Cardiac muscle cell (in vitro differentiated cells and primary cell): ENCODE measurements around the gene CLEC1B. TPM values are rescaled to one million over a fixed set of nuclear protein-coding genes. Genes with fewer than 3 reads are reported as not detected.
"Not testable (repeated sequence)": the region's sequence is repeated elsewhere in the genome, so short reads cannot be mapped to it uniquely, and the experiment has no call there.

ENCODE experiments used
- DNase-seq, 2 donors: peaks; one replicate each; pipeline versions ENCODE4 v3.0.0 to v3.0.0-alpha.2; 2010 to 2017; ENCODE audit warnings: low read depth in 1 of 2, low spot score in 1 of 2
- H3K27ac ChIP-seq: fragments of 200-600 bp; sonication (generic); 2 replicates; pipeline ENCODE4 v1.5.1; 2016
- H3K27me3 ChIP-seq: fragments of 200-600 bp; sonication (generic); 2 replicates; pipeline ENCODE4 v1.6.0; 2016; ENCODE audit warnings: control low read depth
- H3K36me3 ChIP-seq: fragments of 200-600 bp; sonication (generic); 2 replicates; pipeline ENCODE4 v1.5.1; 2016; ENCODE audit warnings: control low read depth
- H3K4me1 ChIP-seq: fragments of 200-600 bp; sonication (generic); 2 replicates; pipeline ENCODE4 v1.8.1; 2017; ENCODE audit warnings: low read depth, mild to moderate bottlenecking, mixed run types
- H3K4me3 ChIP-seq: fragments of 200-600 bp; sonication (generic); 2 replicates; pipeline ENCODE4 v1.5.1; 2016; ENCODE audit warnings: mild to moderate bottlenecking
- H3K9me3 ChIP-seq: fragments of 200-600 bp; sonication (generic); 2 replicates; pipeline ENCODE4 v1.5.1; 2017; ENCODE audit warnings: low read depth, mild to moderate bottlenecking, control low read depth
- CTCF ChIP-seq: IDR thresholded peaks from 2 replicates; pipeline ENCODE4 v1.5.1; 2012; ENCODE audit warnings: low read depth, mild to moderate bottlenecking, low read length
- polyA plus RNA-seq: library from polyadenylated mRNA; unstranded; fragments of >200 nt; fragmentation: Nextera tagmentation; extraction: Ambion mirVana; gene quantifications from 2 replicates; pipeline ENCODE4 v1.2.1, GENCODE V29; 2016
- total RNA-seq: library from RNA; depleted of rRNA; stranded (reverse); fragments of >200 nt; gene quantifications from 2 replicates; pipeline ENCODE4 v1.2.3, GENCODE V29; 2016

The CLEC1B gene
- total and polyA plus RNA-seq, 2 experiments from 2014 or later = 0.95 TPM; not detected in 1

GRCh38 chr12:10001171-10001776 lies 2.4 kb upstream of the CLEC1B start:
- no peak overlapping the region for H3K27ac ChIP-seq
- H3K4me3 ChIP-seq = no peak overlapping the region
- H3K9me3 ChIP-seq = no peaks in the 10 kb centered on the region
- TF ChIP-seq CTCF = no peak
- DNase-seq = no peak
- no peaks in the 10 kb centered on the region for H3K4me1 ChIP-seq
- H3K27me3 ChIP-seq = no peaks in the 10 kb centered on the region
- no peaks in the 10 kb centered on the region for H3K36me3 ChIP-seq

GRCh38 chr12:9992296-9992695 lies 6.6 kb downstream of the CLEC1B start:
- no peak for TF ChIP-seq CTCF
- Histone ChIP-seq H3K27ac (no peak overlapping the region), H3K9me3 (no peaks in the 10 kb centered on the region), H3K27me3 (no peaks in the 10 kb centered on the region), H3K36me3 (no peaks in the 10 kb centered on the region), H3K4me1 (no peaks in the 10 kb centered on the region), H3K4me3 (no peak overlapping the region)
- DNase-seq = no peak

- DNase-seq = no peak
- H3K27ac ChIP-seq = no peak overlapping the region
- no peaks in the 10 kb centered on the region for H3K36me3 ChIP-seq
- no peaks in the 10 kb centered on the region for H3K27me3 ChIP-seq
- TF ChIP-seq CTCF = no peak
- H3K4me3 ChIP-seq = no peak overlapping the region
- H3K9me3 ChIP-seq = no peaks in the 10 kb centered on the region
- H3K4me1 ChIP-seq = no peaks in the 10 kb centered on the region
Observed at GRCh38 chr12:9991876-9992275, 7.0 kb downstream of the CLEC1B start.

GRCh38 chr12:9980126-9980525 lies 18.8 kb downstream of the CLEC1B start:
- no peak for TF ChIP-seq CTCF
- Histone ChIP-seq H3K4me1 (no peaks in the 10 kb centered on the region), H3K4me3 (no peak overlapping the region), H3K27ac (no peak overlapping the region), H3K9me3 (no peaks in the 10 kb centered on the region), H3K27me3 (no peaks in the 10 kb centered on the region), H3K36me3 (no peaks in the 10 kb centered on the region)
- DNase-seq = no peak

- no peaks in the 10 kb centered on the region for H3K27me3 ChIP-seq
- H3K36me3 ChIP-seq = no peaks in the 10 kb centered on the region
- no peaks in the 10 kb centered on the region for H3K4me1 ChIP-seq
- DNase-seq = no peak
- no peak overlapping the region for H3K4me3 ChIP-seq
- no peak for TF ChIP-seq CTCF
- H3K27ac ChIP-seq = no peak overlapping the region
- H3K9me3 ChIP-seq = no peaks in the 10 kb centered on the region
Observed at GRCh38 chr12:9977916-9978315, 21.0 kb downstream of the CLEC1B start.

- DNase-seq, H3K9me3 ChIP-seq, H3K4me3 ChIP-seq, H3K27me3 ChIP-seq, H3K4me1 ChIP-seq, H3K27ac ChIP-seq, H3K36me3 ChIP-seq: not testable (repeated sequence)
Observed at GRCh38 chr12:9976626-9977025, 22.3 kb downstream of the CLEC1B start.
